Skin of body (tissue), 2 donors: ENCODE results near the gene BTBD17. TPM values are rescaled to one million over a fixed set of nuclear protein-coding genes. Genes with fewer than 3 reads are reported as not detected.
"Not testable (repeated sequence)": the region's sequence is repeated elsewhere in the genome, so short reads cannot be mapped to it uniquely, and the experiment has no call there.

Source experiments
- DNase-seq: peaks from one replicate; lab custom pipeline; 2025; lab: John Stamatoyannopoulos, UW
- total RNA-seq: library from RNA; depleted of rRNA; stranded (reverse); fragments of >200 nt; gene quantifications from one replicate; pipeline ENCODE4 v1.2.3, GENCODE V29; 2014

The BTBD17 gene, protein sequence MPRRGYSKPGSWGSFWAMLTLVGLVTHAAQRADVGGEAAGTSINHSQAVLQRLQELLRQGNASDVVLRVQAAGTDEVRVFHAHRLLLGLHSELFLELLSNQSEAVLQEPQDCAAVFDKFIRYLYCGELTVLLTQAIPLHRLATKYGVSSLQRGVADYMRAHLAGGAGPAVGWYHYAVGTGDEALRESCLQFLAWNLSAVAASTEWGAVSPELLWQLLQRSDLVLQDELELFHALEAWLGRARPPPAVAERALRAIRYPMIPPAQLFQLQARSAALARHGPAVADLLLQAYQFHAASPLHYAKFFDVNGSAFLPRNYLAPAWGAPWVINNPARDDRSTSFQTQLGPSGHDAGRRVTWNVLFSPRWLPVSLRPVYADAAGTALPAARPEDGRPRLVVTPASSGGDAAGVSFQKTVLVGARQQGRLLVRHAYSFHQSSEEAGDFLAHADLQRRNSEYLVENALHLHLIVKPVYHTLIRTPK
- not detected for total RNA-seq

GRCh38 chr17:74361230-74362068 is at the start of gene BTBD17:
Gene BTBD17, minus strand, starts transcription at chr17:74361868. Its CDS starts 49 bp downstream, at chr17:74361819.
- no peak for DNase-seq

DNA sequence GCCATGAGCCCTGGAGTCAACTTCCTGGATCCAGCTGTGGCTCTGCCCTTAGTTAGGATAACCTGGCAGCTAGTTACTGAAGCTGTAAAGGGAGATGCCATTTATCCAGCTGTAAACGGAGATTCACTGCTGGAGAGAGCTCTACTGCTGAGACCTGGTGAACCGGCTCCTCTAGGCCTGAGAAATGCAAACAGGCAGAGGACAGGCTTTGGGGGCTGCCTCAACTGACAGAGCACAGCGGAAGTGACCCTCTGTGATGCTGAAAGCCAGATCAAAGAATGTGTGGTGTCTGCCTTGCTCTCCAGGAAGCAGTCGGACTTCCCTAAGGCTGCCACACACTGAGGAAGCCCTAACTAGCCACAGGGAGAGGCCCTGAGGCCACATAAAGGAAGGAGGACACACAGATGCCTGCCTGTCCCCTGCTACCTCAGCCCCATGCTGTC is 48.4 kb upstream of the BTBD17 start:
- DNase-seq = no peak

- no peak for DNase-seq
These were observed 47.1 kb upstream of the BTBD17 start for GRCh38 chr17:74408815-74409214.

DNA sequence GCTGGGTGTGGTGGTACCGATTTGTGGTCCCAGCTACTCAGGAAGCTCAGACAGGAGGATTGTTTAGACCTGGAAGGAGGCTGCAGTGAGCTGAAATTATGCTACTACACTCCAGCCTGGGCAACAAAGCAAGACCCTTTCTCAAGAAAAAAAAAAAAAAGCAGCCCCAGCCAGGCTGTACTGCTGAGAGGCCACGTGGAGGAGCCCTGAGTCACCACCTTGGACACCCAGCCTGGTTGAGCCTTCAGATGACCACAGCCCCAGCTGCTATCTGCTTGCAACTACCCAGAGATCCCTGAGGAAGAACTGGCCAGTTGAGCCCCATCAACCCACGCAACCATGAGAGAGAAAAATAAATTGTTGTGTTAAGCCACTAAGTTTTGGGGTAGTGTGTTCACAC is 46.6 kb upstream of the BTBD17 start:
- no peak for DNase-seq

DNA sequence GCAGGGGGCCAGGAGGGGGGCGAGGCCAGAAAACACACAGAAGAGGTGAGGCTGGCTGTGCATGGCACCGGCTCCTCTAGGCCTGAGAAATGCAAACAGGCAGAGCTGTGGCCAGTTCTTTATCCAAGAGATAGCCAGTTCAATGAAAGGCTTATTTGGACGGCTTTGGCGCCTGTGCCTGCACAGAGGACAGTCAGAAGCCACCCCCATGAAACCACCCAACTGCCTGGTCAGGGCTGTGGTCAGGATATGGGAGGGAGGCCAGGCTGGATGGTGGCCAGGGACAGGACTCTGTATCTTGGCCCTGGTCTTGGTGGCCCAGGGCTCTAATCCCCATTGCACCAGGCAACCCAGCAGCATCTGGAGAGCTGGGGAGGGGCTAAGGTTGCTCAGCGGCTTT is 45.7 kb upstream of the BTBD17 start:
- DNase-seq = no peak

- not testable (repeated sequence) for DNase-seq
These were observed 43.6 kb upstream of the BTBD17 start for GRCh38 chr17:74405311-74405710.

GRCh38 chr17:74404789-74405188 is 43.1 kb upstream of the BTBD17 start:
- no peak for DNase-seq

- DNase-seq = no peak
These were observed 42.5 kb upstream of the BTBD17 start for GRCh38 chr17:74404218-74404617.

DNA sequence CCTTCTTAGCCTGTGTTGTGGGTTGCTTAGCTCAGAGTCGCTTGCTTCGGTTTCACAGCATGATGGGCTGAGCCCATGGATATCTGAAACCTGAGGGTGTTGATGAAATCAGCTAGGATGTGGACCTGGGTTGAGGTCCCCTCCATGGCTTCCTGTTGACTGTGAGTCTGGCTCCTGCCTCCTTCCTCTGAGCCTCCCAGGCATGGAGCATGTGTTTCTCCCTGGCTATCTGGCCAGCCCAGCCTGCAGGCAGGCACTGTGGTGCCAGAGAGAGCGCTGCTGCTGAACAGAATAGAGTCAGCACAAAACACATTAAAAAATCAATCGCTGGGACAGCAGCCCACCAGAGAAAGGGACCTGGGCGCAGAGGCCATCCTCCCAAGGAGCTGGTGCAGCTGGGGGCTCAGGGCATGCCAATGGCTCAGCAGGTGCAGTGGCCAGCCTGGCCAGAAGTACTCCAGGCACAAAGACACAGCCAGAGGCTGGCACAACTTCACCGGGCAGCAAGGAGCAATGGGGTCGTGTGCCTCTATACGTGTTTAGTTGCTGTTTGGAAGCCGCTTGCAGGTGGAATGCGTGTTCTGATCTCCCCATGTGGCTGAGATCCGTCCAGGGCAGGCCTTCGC is 42.0 kb upstream of the BTBD17 start:
- no peak for DNase-seq

- no peak for DNase-seq
These were observed 40.4 kb upstream of the BTBD17 start for GRCh38 chr17:74402048-74402447.

- DNase-seq = no peak
These were observed 34.9 kb upstream of the BTBD17 start for GRCh38 chr17:74396567-74396966.

DNA sequence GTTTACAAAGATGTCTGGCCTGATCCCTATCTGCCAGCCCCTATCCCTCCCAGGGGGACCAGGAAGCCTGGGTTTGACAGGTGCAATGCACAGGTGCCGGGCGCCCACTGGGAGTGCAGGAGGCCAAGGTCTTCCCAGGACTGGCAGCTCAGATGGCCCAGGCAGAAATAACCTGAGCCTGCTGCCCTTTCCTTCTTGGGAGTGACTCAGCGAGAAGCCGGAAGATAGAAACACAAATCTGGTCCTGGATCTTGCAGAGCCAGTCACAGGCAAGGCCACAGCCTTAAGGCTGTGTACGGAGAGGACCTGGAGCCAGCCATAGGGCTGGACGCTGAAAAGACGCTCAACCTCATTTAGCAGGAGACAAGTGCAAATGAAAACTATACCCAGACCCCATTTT is 33.3 kb upstream of the BTBD17 start:
- no peak for DNase-seq

DNA sequence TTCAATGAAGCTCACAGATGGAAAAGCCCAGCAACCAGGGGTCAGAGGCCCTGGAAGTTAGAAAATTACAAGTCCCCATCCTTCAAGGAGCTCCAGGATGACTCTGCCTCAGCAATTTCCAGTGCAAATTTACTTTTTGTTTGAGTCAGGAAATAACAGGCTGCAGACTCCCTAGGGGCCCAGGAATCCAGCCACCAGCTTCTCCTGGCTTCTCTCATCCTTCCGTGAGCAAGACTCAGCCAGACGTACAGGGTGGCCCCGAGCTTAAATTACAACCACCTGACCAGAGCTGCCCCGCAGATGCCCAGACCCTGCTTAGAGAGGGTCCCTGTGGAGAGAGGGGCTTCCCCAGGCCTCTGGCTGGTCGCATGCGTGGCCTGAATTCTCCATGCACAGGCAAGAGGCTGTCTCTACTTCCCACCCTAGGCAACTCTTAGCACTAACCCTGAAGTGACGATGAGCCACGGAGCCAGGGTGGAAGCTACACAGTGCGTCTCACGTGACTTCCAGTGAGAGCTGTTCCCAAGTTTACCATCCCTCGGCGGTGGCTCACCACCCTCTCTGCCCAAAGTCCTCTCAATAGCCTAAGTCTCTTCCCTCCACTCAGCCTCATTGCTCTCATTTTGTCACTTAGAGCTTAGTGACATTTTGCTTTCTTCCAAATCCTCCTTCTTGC is 32.7 kb upstream of the BTBD17 start:
- no peak for DNase-seq

DNA sequence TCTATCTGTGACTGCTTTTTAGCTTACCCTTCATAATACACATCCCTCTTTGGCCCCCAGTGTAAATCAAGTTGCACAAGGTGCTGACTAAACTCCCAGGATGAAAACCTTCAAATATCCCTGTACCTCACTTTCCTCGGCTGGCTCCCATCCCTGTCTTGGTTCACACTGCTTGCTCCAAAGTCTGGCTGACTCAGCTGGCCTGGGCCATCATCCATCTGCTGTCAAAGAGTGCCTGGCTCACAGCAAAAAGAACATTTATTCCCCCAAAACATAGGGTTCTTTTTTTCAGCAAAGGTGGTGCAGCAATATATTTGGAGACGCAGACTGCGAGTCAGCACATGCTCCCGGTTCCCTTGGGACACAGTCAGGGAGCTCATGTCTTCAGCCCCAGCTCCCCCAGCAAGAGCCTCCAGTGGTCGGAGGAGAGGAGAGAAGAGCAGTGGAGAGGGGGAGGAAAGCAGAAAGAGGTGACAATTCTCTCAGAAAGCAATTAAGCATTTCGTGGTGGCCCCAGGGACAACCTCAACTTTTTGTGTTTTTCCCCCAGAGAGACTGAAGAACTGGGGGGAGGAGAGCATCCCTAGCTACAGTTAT is 31.8 kb upstream of the BTBD17 start:
- DNase-seq = no peak

GRCh38 chr17:74392848-74393247 is 31.2 kb upstream of the BTBD17 start:
- DNase-seq = no peak

DNA sequence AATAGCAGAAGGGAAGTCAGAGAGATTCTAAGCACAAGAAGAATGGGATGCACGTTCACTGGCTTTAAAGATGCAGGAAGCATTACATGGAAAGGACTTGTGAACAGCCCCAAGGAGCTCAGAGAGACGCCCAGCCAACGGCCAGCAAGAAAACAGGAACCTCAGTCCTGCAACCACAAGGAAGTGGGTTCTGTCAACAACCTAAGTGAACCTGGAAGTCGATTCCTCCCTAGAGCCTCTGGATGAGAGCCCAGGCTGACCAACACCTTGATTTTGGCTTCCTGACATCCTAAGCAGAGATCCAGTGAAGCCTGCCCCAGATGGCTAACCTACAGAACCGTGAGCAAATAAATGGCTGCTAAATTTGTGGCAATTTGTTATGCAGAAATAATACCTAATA is 30.1 kb upstream of the BTBD17 start:
- no peak for DNase-seq

DNA sequence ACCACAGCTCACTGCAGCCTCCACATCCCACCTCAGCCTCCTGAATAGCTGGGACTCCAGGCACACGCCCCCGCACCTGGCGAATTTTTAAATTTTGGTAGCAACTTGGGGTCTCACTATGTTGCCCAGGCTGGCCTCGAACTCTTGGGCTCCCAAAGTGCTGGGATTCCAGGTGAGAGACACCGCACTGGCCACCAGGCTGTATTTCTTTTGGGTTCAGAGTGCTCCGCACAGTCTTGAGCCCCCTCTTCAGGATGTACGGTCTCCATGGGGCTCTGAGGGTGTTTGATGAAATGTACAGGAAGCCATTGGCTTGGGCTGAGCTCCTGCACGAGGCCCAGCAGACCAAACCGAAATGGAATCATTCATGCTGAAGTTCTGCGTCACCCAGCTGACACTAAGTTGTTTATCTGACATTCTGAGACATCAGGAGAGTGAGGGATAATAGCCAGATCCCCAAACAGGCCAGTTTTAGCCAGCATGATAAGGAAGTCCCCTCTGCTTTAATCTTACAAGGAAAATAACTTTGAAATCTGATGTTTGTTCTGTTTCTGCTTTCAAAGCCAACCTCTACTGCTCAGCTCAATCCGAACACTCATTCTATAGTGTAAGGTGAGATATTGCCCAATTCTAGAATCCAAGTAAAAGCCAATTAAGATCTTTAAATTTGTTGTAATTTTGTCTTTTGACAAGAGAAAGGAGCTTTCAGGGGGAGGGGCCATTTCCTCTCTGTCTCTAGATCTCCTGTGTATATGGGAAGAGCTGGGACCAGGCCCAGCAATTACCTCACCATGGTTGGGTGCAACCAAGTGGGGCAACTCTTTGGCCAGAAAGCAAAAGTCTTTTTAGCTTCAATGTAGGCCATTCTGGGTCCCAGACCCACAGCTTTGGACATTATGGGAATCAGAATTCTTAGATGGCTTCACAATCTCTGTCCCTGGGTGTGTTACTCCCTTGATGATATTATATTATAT is 29.3 kb upstream of the BTBD17 start:
- DNase-seq = no peak

GRCh38 chr17:74389937-74390679 is 28.4 kb upstream of the BTBD17 start:
- no peak for DNase-seq
